AG04449 (cell line): ENCODE data around the gene EREG.

ENCODE experiments used
- CTCF ChIA-PET: fragments of 350-600 bp; formaldehyde crosslinking; extraction: SDS; loops from one replicate; lab custom pipeline; 2021; ENCODE audit warnings: antibody characterized with exemption; lab: Yijun Ruan, JAX
- POLR2A ChIA-PET: fragments of 400-600, 350-600 bp; formaldehyde crosslinking; extraction: SDS; loops from one replicate; lab custom pipeline; 2020; ENCODE audit warnings: antibody characterized with exemption, inconsistent platforms; lab: Yijun Ruan, JAX
- DNase-seq: peaks from one replicate; pipeline ENCODE4 v3.0.0-alpha.2; 2010; ENCODE audit warnings: low read depth, low spot score
- H3K4me3 ChIP-seq: 2 replicates; pipeline ENCODE4 v1.5.1; 2011; ENCODE audit warnings: low read depth, mild to moderate bottlenecking, control low read depth, low read length
- TF ChIP-seq, protein P1 (sequence below): IDR thresholded peaks from one replicate; pipeline ENCODE4 v1.5.1; 2011; ENCODE audit warnings: mild to moderate bottlenecking, moderate library complexity, low read length, control low read depth, inconsistent platforms; ENCODE audit not compliant: insufficient read depth; ENCODE audit errors: missing control alignments

EREG gene

DNA sequence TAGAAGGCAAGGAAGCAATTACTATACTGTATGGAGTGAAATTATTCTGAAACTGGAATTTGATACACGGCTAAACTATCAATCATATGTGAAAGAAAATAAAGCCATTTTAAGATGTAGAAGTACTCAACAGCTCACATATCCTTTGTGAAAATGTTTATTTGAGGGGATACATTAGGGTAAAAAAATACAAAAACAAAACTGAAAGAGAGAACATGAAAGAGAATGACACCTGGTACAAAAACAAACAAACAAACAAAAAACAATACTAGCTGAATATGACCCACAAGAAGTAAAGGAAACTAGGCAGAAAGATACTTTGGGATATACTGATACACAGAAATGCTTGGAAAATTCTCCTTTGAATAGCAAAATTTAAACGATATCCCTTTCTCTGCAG is 59.2 kb downstream of the EREG start:
- no peak for DNase-seq
- CTCF ChIA-PET, result no interaction called here
- POLR2A ChIA-PET, result no interaction called here
- H3K4me3 ChIP-seq, result no peak overlapping the region
- TF ChIP-seq, protein P1, sequence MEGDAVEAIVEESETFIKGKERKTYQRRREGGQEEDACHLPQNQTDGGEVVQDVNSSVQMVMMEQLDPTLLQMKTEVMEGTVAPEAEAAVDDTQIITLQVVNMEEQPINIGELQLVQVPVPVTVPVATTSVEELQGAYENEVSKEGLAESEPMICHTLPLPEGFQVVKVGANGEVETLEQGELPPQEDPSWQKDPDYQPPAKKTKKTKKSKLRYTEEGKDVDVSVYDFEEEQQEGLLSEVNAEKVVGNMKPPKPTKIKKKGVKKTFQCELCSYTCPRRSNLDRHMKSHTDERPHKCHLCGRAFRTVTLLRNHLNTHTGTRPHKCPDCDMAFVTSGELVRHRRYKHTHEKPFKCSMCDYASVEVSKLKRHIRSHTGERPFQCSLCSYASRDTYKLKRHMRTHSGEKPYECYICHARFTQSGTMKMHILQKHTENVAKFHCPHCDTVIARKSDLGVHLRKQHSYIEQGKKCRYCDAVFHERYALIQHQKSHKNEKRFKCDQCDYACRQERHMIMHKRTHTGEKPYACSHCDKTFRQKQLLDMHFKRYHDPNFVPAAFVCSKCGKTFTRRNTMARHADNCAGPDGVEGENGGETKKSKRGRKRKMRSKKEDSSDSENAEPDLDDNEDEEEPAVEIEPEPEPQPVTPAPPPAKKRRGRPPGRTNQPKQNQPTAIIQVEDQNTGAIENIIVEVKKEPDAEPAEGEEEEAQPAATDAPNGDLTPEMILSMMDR, result no peak

DNA sequence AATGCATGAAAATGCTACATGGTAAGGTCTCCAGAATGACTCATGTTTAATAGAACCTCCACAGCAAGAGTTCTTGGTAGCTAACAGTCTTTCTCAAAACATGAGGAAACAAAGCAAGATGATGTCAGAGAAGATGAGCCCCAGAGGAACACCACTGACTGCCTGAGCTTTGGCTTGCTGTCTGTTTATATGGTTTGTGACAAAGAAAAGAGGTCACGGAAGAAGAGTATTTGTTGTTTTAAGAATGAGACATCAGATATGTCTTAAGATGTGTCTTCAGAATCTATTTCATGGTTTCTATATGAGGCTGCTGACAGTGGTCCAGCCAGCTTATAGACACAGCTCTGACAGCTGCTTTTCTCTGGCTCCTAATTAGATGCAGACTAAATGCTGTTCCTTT is 61.2 kb downstream of the EREG start:
- CTCF ChIA-PET, result interaction anchor here (1.0 to 1.6 kb wide), 3 partner anchors 17 to 24 kb away, joined by 3 to 8 read pairs (median 3); partner anchors contain the start of gene AREG
- peak; percentile 57 for DNase-seq
- TF ChIP-seq, protein P1, result no peak
- POLR2A ChIA-PET, result interaction anchor here (0.6 to 1.2 kb wide), 2 partner anchors 10 to 114 kb away, joined by 3 read pairs; no protein-coding TSS in a partner anchor
- H3K4me3 ChIP-seq, result no peak overlapping the region

DNA sequence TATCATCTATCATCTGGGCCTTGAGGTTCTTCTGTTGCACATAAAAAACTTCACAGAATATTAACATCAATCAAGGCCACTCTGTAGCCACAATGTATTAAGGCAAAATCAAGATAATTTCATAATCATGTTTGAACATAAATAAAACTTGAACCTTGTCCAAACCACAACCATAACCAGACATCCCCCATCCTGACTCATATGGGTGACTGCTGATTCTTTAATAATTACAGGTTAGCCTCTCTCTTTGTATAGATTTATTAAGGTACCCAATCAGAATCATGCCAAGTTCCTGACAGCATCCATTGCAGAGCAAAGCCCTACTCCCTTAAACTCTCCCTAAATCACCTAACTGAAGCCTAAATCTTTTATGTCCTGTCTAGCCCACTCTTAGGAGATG is 63.3 kb downstream of the EREG start:
- H3K4me3 ChIP-seq, result no peak overlapping the region
- CTCF ChIA-PET, result interaction anchor here (1.3 to 2.6 kb wide), 3 partner anchors 9 to 243 kb away, joined by 3 to 11 read pairs (median 4); partner anchors contain the start of gene AREG
- TF ChIP-seq, protein P1, result no peak
- POLR2A ChIA-PET, result no interaction called here
- DNase-seq, result no peak

DNA sequence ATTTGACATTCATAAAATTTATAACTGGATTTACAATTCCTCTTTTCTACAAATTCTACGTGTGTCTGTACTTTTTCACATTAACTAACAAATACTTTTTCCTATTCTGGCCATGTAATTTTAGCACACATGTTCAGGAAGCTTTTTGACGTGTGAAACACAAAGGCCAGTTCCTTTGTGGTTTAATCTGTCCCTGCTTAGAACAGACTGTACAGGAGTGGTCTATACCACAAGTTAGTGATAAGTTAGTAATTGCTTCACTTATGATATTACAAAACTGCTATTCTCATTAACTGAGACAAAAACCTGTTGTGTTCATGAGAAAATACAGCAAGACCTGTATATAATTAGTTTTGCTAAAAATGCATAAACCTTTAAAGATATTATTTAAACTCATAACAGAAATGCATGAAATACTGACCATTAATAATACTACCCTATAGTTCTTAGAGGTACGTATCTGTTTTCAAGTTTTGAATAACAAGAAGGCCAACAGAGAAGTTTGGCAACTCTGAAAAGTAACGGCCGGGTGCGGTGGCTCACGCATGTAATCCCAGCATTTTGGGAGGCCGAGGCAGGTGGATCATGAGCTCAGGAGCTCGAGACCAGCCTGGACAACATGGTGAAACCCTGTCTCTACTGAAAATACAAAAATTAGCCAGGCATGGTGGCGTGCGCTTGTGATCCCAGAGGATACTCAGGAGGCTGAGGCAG is 66.3 kb downstream of the EREG start:
- ChIA-PET CTCF (no interaction called here), POLR2A (no interaction called here)
- TF ChIP-seq, protein P1, result no peak
- H3K4me3 ChIP-seq, result no peak overlapping the region
- no peak for DNase-seq

DNA sequence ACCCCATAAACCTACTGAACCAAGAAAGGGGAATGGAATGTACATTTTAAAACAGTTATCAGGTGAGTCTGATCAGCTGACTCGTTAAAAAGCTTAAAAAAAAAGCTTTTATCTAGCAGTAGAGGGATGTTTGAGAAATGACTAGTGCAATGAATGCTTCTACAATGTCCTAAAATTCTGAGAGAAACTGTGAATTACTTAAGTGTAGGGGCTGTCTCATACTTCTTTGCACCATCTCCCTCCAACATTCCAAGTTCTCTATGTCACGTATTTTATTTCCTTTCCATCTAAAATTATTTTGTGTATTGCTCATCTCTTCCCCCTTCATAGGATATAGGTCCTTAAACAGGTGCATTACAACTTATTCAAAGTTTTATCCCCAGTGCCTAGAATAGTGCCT is 68.1 kb downstream of the EREG start:
- peak; percentile 19 for DNase-seq
- CTCF ChIA-PET, result interaction anchor here (1.3 kb wide), 1 partner anchor 12 kb away, joined by 6 read pairs; the partner anchor contains the start of gene AREG
- TF ChIP-seq, protein P1, result no peak
- no peak overlapping the region for H3K4me3 ChIP-seq
- POLR2A ChIA-PET, result interaction anchor here (0.6 kb wide), 1 partner anchor 89 kb away, joined by 3 read pairs; no protein-coding TSS in a partner anchor

DNA sequence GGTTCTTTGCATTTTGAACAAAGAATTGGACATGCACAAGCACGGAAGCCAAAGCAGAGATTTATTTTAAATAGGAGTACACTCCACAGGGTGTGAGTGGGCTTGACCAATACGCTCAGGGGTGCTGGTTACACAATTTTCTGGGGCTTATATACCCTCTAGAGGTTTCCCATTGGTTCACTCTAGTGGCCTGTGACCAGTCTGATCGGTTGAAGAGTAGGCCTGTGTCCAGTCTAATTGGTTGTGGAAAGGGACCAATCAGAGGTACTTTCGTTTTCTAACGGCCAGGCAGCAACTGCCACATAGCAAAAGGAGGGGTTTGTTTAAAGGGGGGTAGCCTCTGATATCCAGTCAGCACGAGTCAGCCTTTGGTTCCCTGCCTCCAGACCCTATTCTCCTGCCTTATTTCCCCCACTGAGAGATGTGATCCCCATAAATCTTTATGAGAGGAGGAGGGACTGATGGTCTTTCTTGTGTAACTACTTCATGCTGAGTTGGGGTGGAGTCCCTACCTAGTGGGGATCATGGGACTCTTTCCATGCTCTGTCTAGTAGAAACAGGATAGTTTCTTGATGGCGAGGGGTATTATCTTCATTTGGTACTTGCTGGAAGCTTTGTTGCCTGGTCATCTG is 68.7 kb downstream of the EREG start:
- TF ChIP-seq, protein P1, result no peak
- ChIA-PET CTCF (no interaction called here), POLR2A (interaction anchor here (0.6 kb wide), 1 partner anchor 89 kb away, joined by 3 read pairs; no protein-coding TSS in a partner anchor)
- DNase-seq, result no peak
- H3K4me3 ChIP-seq, result no peak overlapping the region
